Peyer's patch (tissue), 4 donors: ENCODE results near the gene LMO2.

Experiments used
- CTCF ChIP-seq, 6 experiments: fragments of 450-650 bp in 4 of 6; fragments of 200-600 bp in 2 of 6; sonication (generic) in 1 of 6; IDR thresholded peaks; one replicate each; pipeline ENCODE4 v1.5.1; 2017 to 2019; ENCODE audit warnings: antibody characterized with exemption in 6 of 6, mild to moderate bottlenecking in 3 of 6, moderate library complexity in 1 of 6
- POLR2A ChIP-seq, 2 donors: fragments of 450-650 bp; IDR thresholded peaks; one replicate each; pipeline ENCODE4 v1.5.1; 2017; ENCODE audit warnings: antibody characterized with exemption in 2 of 2, mild to moderate bottlenecking in 2 of 2, moderate library complexity in 2 of 2

GRCh38 chr11:33855500-33855899 is 36.4 kb downstream of the LMO2 start:
- TF ChIP-seq CTCF (IDR thresholded peaks at IDR 0.05) (no peak), POLR2A (IDR thresholded peaks at IDR 0.05) (no peak)
